LNCAP (cell line): ENCODE results near the gene RNF13.

Experiments
- CTCF ChIP-seq: fragments of 450-650 bp; IDR thresholded peaks from 2 replicates; pipeline ENCODE4 v1.5.1; 2017; ENCODE audit warnings: mild to moderate bottlenecking

RNF13 gene

GRCh38 chr3:149848238-149848637 is 35.2 kb downstream of the RNF13 start:
- no peak for TF ChIP-seq CTCF

DNA sequence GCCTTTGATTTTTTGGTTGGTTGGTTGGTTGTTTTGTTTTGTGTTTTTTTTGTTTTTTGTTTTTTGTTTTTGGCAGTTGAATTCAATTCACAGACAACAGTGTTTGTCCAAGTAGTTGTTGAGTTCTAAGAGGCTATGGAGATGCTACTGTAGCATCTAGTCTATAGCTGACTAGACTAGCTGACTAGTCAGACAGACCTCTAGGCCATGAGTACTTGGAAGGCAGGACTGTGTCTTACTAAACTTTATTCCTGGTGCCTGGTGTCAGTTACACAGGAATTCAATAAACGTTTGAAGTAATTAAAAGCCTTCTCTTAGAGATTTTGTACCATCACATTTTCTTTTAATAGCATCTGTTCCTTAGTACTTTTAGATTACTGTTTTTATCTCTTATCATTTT is 35.7 kb downstream of the RNF13 start:
- no peak for TF ChIP-seq CTCF

GRCh38 chr3:149850787-149851584 is 38.0 kb downstream of the RNF13 start:
- TF ChIP-seq CTCF, result no peak

GRCh38 chr3:149858911-149859310 is 45.9 kb downstream of the RNF13 start:
- TF ChIP-seq CTCF, result no peak

DNA sequence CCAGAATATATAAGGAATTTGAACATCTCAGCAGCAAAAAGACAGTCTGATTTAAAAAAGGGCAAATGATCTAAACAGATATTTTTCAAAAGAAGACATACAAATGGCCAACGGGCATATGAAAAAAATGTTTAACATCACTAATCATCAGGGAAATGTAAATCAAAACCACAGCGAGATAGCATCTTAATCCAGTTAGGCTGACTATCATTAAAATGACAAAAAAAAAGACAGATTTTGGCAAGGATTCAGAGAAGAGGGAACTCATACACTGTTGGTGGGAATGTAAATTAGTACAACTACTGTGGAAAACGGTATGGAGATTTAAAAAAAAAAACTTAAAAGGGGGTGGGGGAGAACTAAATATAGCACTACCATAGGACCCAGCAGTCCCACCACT is 47.9 kb downstream of the RNF13 start:
- no peak for TF ChIP-seq CTCF

GRCh38 chr3:149867563-149867962 is 54.5 kb downstream of the RNF13 start:
- TF ChIP-seq CTCF, result no peak

DNA sequence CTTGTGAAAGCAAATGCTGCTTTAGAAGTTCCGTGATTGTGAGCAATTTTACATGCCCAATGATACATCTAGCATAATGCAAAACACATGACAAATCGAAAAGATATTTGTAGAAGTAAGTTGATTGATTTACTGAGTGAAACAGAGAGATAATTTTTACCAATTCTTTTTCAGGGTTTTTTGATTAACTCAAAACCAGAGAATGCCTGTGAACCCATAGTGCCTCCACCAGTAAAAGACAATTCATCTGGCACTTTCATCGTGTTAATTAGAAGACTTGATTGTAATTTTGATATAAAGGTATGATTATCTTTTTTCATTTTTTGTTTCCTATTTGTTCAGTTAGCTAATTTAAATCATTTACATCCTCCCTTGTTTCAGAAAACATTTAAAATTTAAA is 58.8 kb downstream of the RNF13 start:
- no peak for TF ChIP-seq CTCF

DNA sequence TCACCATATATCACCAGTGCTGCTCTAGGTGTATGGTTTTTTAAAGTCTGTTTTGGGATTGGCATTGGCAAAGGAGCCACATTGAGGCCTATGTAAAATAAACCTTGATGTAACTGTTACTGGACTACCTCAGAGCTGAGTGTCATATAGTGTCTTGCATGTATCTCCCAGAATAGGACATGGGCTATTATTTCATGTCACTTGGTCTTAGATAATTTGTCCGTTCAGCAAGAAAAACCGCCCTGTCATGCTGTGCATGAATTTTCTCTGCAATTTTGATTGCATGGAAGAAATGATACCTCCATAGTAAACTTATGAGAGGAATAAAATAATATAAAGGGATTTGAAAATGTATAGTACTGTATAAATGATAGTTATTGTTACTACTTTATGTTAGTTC is 59.6 kb downstream of the RNF13 start:
- TF ChIP-seq CTCF, result no peak
